Mesenchymal stem cell (in vitro differentiated cells and primary cell): ENCODE data around the gene ADCY1.
A peak's percentile ranks its signal among the peaks of the same experiment; 100 is the strongest.

Experiments used
- DNase-seq: peaks from one replicate; pipeline ENCODE4 v3.0.0-alpha.2; 2013
- H2AFZ ChIP-seq: one replicate; pipeline ENCODE4 v1.6.1; 2013; ENCODE audit warnings: low read depth, mild to moderate bottlenecking, control low read depth, inconsistent platforms, low read length, moderate library complexity
- H2AK5ac ChIP-seq: 2 replicates; pipeline ENCODE4 v1.6.1; 2013; ENCODE audit warnings: low read length, moderate library complexity, mild to moderate bottlenecking, inconsistent platforms; ENCODE audit not compliant: severe bottlenecking
- H2BK120ac ChIP-seq: one replicate; pipeline ENCODE4 v1.6.1; 2013; ENCODE audit warnings: low read depth, mild to moderate bottlenecking, inconsistent platforms, low read length, moderate library complexity
- H2BK12ac ChIP-seq, 2 experiments: one replicate each; pipeline ENCODE4 v1.6.1; 2013; ENCODE audit warnings: inconsistent platforms in 2 of 2, low read length in 2 of 2, mild to moderate bottlenecking in 2 of 2, moderate library complexity in 2 of 2, control low read depth in 1 of 2
- H2BK15ac ChIP-seq: one replicate; pipeline ENCODE4 v1.6.1; 2013; ENCODE audit warnings: mild to moderate bottlenecking, low read depth, inconsistent platforms; ENCODE audit not compliant: poor library complexity, severe bottlenecking
- H2BK5ac ChIP-seq: 2 replicates; pipeline ENCODE4 v1.6.1; 2013; ENCODE audit warnings: low read depth, mild to moderate bottlenecking, low read length, control low read depth, inconsistent platforms; ENCODE audit not compliant: poor library complexity, severe bottlenecking
- H3K14ac ChIP-seq, 2 experiments: one replicate each; pipeline ENCODE4 v1.6.1; 2013; ENCODE audit warnings: inconsistent platforms in 2 of 2, low read length in 2 of 2, control low read depth in 1 of 2, mild to moderate bottlenecking in 1 of 2, moderate library complexity in 1 of 2
- H3K18ac ChIP-seq, 2 experiments: one replicate each; pipeline ENCODE4 v1.6.1; 2013; ENCODE audit warnings: inconsistent platforms in 2 of 2, low read length in 2 of 2, control low read depth in 1 of 2, low read depth in 1 of 2, mild to moderate bottlenecking in 1 of 2
- H3K23ac ChIP-seq, 2 experiments: one replicate each; pipeline ENCODE4 v1.6.1; 2013; ENCODE audit warnings: inconsistent platforms in 2 of 2, low read length in 2 of 2, mild to moderate bottlenecking in 2 of 2, moderate library complexity in 2 of 2, control low read depth in 1 of 2
- H3K27ac ChIP-seq: 2 replicates; pipeline ENCODE4 v1.5.1; 2013; ENCODE audit warnings: mild to moderate bottlenecking, moderate library complexity, low read length, control low read depth, inconsistent platforms; ENCODE audit not compliant: poor library complexity, severe bottlenecking
- H3K27me3 ChIP-seq, 2 experiments: 2 replicates each; pipeline versions ENCODE4 v1.6.1 to v1.7.0; 2013; ENCODE audit warnings: low read length in 2 of 2, mild to moderate bottlenecking in 2 of 2, moderate library complexity in 2 of 2, control low read depth in 1 of 2, inconsistent platforms in 1 of 2; ENCODE audit not compliant: control insufficient read depth in 1 of 2, insufficient read depth in 1 of 2
- H3K36me3 ChIP-seq, 2 experiments: 2 replicates each; pipeline versions ENCODE4 v1.6.1 to v1.7.0; 2013; ENCODE audit warnings: low read length in 2 of 2, control low read depth in 1 of 2, inconsistent platforms in 1 of 2, low read depth in 1 of 2, mild to moderate bottlenecking in 1 of 2; ENCODE audit not compliant: insufficient read depth in 2 of 2, control insufficient read depth in 1 of 2
- H3K4ac ChIP-seq, 2 experiments: one replicate each; pipeline ENCODE4 v1.6.1; 2013; ENCODE audit warnings: inconsistent platforms in 2 of 2, low read length in 2 of 2, mild to moderate bottlenecking in 2 of 2, moderate library complexity in 2 of 2, control low read depth in 1 of 2, low read depth in 1 of 2
- H3K4me1 ChIP-seq: 2 replicates; pipeline ENCODE4 v1.6.1; 2013; ENCODE audit warnings: low read depth, low read length, control low read depth; ENCODE audit not compliant: control insufficient read depth, insufficient read depth
- H3K4me2 ChIP-seq: 2 replicates; pipeline ENCODE4 v1.6.1; 2013; ENCODE audit warnings: low read length, mild to moderate bottlenecking, inconsistent platforms; ENCODE audit not compliant: poor library complexity, severe bottlenecking
- H3K4me3 ChIP-seq, 2 experiments: 2 replicates each; pipeline versions ENCODE4 v1.5.1 to v1.7.0; 2013; ENCODE audit warnings: low read length in 2 of 2, mild to moderate bottlenecking in 2 of 2, control low read depth in 1 of 2, low read depth in 1 of 2; ENCODE audit not compliant: insufficient read depth in 1 of 2
- H3K79me1 ChIP-seq: replicated peaks from 2 replicates; pipeline ENCODE4 v1.6.1; 2013; ENCODE audit warnings: mild to moderate bottlenecking, control low read depth, low read length, inconsistent platforms; ENCODE audit not compliant: poor library complexity, severe bottlenecking
- H3K9ac ChIP-seq: 2 replicates; pipeline ENCODE4 v1.7.0; 2013; ENCODE audit warnings: mild to moderate bottlenecking, low read length, moderate library complexity
- H3K9me3 ChIP-seq: 2 replicates; pipeline ENCODE4 v1.7.0; 2013; ENCODE audit warnings: mild to moderate bottlenecking, low read length; ENCODE audit not compliant: control insufficient read depth
- H4K8ac ChIP-seq: one replicate; pipeline ENCODE4 v1.6.1; 2013; ENCODE audit warnings: inconsistent platforms, mild to moderate bottlenecking, low read length, moderate library complexity
- H4K91ac ChIP-seq: one replicate; pipeline ENCODE4 v1.6.1; 2013; ENCODE audit warnings: mild to moderate bottlenecking, low read length, inconsistent platforms
- WGBS: methylation state at CpG from one replicate; pipeline ENCODE4 v1.1.7; 2013; ENCODE audit warnings: mixed read lengths; 5-methylcytosine and 5-hydroxymethylcytosine counted together

The ADCY1 gene

DNA sequence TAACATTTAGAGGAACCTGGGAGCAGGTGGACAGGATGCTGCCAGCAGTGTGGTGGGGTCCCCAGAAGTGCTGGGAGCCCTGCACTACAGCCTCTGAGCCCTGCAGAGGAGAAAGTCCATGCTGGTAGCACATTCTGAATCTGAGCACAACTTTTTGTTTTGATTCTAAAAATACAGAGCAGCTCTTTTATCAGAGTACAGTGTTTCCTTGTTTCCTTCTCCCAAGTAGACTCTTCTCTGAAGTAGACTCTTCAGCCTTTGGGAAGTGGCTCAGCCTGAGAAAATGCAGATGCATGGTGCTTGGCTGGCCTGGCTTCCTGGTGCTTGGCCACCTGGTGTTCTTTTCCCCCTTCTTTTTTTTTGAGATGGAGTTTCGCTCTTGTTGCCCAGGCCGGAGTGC, 9.1 kb downstream of the ADCY1 start:
- Histone ChIP-seq H3K9ac (no peak overlapping the region), H2BK15ac (no peak overlapping the region), H2BK120ac (no peak overlapping the region), H3K4me2 (no peak overlapping the region), H3K4me3 (no peak overlapping the region), H3K27me3 (peaks cover 24 to 48% of the 10 kb centered on the region in 2 experiments), H2BK5ac (no peak overlapping the region), H3K9me3 (no peaks in the 10 kb centered on the region), H2AFZ (no peak overlapping the region), H2AK5ac (no peak overlapping the region), H3K4me1 (no peaks in the 10 kb centered on the region), H3K14ac (no peak overlapping the region), H3K23ac (no peak overlapping the region), H4K91ac (peak overlapping the region; percentile 53), H3K18ac (no peak overlapping the region), H4K8ac (no peak overlapping the region), H3K4ac (no peak overlapping the region), H2BK12ac (no peak overlapping the region), H3K27ac (no peak overlapping the region), H3K79me1 (no peaks in the 10 kb centered on the region), H3K36me3 (no peaks in the 10 kb centered on the region)
- no peak for DNase-seq
- WGBS = 92% methylated on average over 2 of the region's 2 CpGs

GRCh38 chr7:45584261-45585210, 10.4 kb downstream of the ADCY1 start:
- H3K9ac ChIP-seq = no peak overlapping the region
- H3K36me3 ChIP-seq = no peaks in the 10 kb centered on the region
- no peak overlapping the region for H3K4me3 ChIP-seq
- no peaks in the 10 kb centered on the region for H3K9me3 ChIP-seq
- H2BK12ac ChIP-seq = no peak overlapping the region
- H3K79me1 ChIP-seq = no peaks in the 10 kb centered on the region
- H3K4ac ChIP-seq = no peak overlapping the region
- H2BK120ac ChIP-seq = no peak overlapping the region
- no peak overlapping the region for H3K18ac ChIP-seq
- no peak for DNase-seq
- H3K27ac ChIP-seq = no peak overlapping the region
- 83% methylated on average over 16 of the region's 16 CpGs for WGBS
- H2BK15ac ChIP-seq = no peak overlapping the region
- peak overlapping the region in 1 of 2 experiments; percentile 42 for H3K14ac ChIP-seq
- H3K23ac ChIP-seq = no peak overlapping the region
- no peaks in the 10 kb centered on the region for H3K4me1 ChIP-seq
- no peak overlapping the region for H2AK5ac ChIP-seq
- no peak overlapping the region for H2BK5ac ChIP-seq
- H2AFZ ChIP-seq = no peak overlapping the region
- H4K8ac ChIP-seq = no peak overlapping the region
- H3K4me2 ChIP-seq = no peak overlapping the region
- H3K27me3 ChIP-seq = peaks cover 22 to 39% of the 10 kb centered on the region in 2 experiments
- peak overlapping the region; percentile 30 for H4K91ac ChIP-seq

DNA sequence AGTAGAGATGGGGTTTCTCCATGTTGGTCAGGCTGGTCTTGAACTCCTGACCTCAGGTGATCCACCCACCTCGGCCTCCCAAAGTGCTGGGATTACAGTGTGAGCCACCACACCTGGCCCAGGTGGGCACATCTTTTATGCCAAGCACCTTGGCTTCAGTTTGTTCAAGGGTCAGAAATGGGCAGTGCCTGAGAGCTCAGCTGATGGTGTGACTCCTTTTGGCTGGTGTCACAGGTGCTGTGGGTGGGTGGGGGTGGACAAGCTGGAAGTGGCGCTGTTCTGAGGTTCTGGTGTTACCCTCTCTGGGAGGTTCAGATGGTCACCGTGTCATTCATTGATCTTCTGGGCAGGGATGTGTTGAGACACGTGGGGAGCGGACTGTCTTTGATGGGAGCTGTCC, 11.5 kb downstream of the ADCY1 start:
- Histone ChIP-seq H3K4ac (no peak overlapping the region), H3K18ac (no peak overlapping the region), H2BK15ac (no peak overlapping the region), H3K4me3 (no peak overlapping the region), H2BK120ac (no peak overlapping the region), H3K9me3 (no peaks in the 10 kb centered on the region), H3K9ac (no peak overlapping the region), H2BK5ac (no peak overlapping the region), H3K4me2 (no peak overlapping the region), H3K14ac (no peak overlapping the region), H2AFZ (no peak overlapping the region), H4K8ac (no peak overlapping the region), H3K23ac (no peak overlapping the region), H3K27ac (no peak overlapping the region), H3K36me3 (no peaks in the 10 kb centered on the region), H2AK5ac (no peak overlapping the region), H4K91ac (no peak overlapping the region), H3K79me1 (no peaks in the 10 kb centered on the region), H2BK12ac (no peak overlapping the region), H3K27me3 (peaks cover 27 to 33% of the 10 kb centered on the region in 2 experiments), H3K4me1 (no peaks in the 10 kb centered on the region)
- DNase-seq = no peak
- WGBS = 75% methylated on average over 4 of the region's 5 CpGs

DNA sequence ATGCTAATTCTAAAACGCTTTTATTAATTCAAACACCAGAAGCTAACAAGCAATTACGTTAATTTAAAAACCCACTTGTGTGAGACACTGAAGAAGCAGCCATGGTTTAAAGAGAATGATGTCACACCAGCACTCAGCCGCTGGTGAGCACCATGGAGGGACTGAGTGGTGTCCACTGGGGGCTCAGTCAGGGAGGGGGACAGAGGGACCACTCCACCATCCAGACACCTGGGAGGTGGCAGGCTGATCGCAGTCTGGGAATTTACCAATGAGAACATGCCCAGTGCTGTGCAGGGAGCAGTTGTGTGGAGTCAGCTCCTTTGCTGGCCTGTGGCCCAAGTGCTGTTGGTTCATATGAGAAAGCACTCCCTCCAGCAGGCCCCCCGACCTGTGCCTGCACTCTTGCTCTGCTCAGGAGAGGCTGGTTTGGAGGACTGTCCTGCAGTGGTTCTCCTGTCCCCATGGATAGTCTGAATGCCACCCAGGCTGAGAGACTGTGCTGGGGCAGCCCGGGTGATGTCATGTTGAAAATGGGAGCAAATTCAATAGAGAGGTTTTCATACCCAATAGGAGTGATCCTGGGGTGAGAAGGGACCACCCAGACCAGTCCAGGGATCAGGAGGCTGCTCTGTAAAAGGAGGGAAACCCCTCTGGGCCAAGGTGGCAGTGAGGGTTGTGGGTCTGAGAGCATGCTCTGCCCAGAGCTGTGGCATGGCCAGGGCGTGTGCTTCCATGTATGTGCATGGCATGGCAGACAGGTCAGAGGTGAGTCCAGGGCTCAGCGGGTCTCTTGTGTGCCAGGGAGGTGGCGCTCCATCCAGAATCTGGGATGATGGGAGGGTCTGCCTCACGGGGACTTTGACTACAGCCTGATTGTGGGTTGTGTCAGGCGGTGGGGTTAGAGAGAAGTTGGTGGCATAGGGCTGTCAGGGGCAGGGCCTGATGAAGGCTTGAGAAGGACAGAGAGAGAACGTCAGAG, 12.7 kb downstream of the ADCY1 start:
- H3K4ac ChIP-seq = no peak overlapping the region
- H2BK12ac ChIP-seq = no peak overlapping the region
- H3K27ac ChIP-seq = no peak overlapping the region
- H2AK5ac ChIP-seq = no peak overlapping the region
- H3K23ac ChIP-seq = no peak overlapping the region
- H3K36me3 ChIP-seq = no peaks in the 10 kb centered on the region
- H4K8ac ChIP-seq = no peak overlapping the region
- peaks cover 26 to 32% of the 10 kb centered on the region in 2 experiments for H3K27me3 ChIP-seq
- H3K9ac ChIP-seq = no peak overlapping the region
- no peak overlapping the region for H4K91ac ChIP-seq
- no peak overlapping the region for H3K4me2 ChIP-seq
- H2BK5ac ChIP-seq = no peak overlapping the region
- no peak for DNase-seq
- no peak overlapping the region for H3K4me3 ChIP-seq
- WGBS = 79% methylated on average over 11 of the region's 12 CpGs
- no peaks in the 10 kb centered on the region for H3K9me3 ChIP-seq
- no peak overlapping the region for H2BK120ac ChIP-seq
- H3K79me1 ChIP-seq = no peaks in the 10 kb centered on the region
- no peak overlapping the region for H2BK15ac ChIP-seq
- H3K14ac ChIP-seq = no peak overlapping the region
- H3K4me1 ChIP-seq = no peaks in the 10 kb centered on the region
- no peak overlapping the region for H2AFZ ChIP-seq
- H3K18ac ChIP-seq = no peak overlapping the region
